COLO668 (cell line): Measurements from ENCODE around the gene TCF12.

ENCODE experiments used
- DNase-seq: peaks from one replicate; lab custom pipeline; 2025; ENCODE audit not compliant: unreplicated experiment; lab: John Stamatoyannopoulos, UW

Gene TCF12

GRCh38 chr15:57205027-57205855, 286.8 kb downstream of the TCF12 start:
- no peak for DNase-seq

- DNase-seq, result peak; percentile 53
Observed at GRCh38 chr15:57205996-57206395, 287.6 kb downstream of the TCF12 start.

- no peak for DNase-seq
Observed at GRCh38 chr15:57213862-57214261, 295.4 kb downstream of the TCF12 start.

GRCh38 chr15:57215326-57215725, 296.9 kb downstream of the TCF12 start:
- DNase-seq, result no peak

- DNase-seq, result no peak
Observed at GRCh38 chr15:57215881-57216280, 297.4 kb downstream of the TCF12 start.

- DNase-seq, result no peak
Observed at GRCh38 chr15:57216288-57216687, 297.8 kb downstream of the TCF12 start.

- DNase-seq, result no peak
Observed at GRCh38 chr15:57217778-57218598, 299.5 kb downstream of the TCF12 start.

GRCh38 chr15:57218826-57219576, 300.6 kb downstream of the TCF12 start:
- DNase-seq, result peak; percentile 74

GRCh38 chr15:57220205-57220604, 301.8 kb downstream of the TCF12 start:
- no peak for DNase-seq

- no peak for DNase-seq
Observed at GRCh38 chr15:57221134-57221533, 302.7 kb downstream of the TCF12 start.

GRCh38 chr15:57223345-57223744, 304.9 kb downstream of the TCF12 start:
- DNase-seq, result no peak

GRCh38 chr15:57223887-57224286, 305.4 kb downstream of the TCF12 start:
- DNase-seq, result no peak

GRCh38 chr15:57224664-57225063, 306.2 kb downstream of the TCF12 start:
- DNase-seq, result no peak

GRCh38 chr15:57227166-57227565, 308.7 kb downstream of the TCF12 start:
- DNase-seq, result no peak

GRCh38 chr15:57227899-57228298, 309.5 kb downstream of the TCF12 start:
- DNase-seq, result no peak

GRCh38 chr15:57228395-57228794, 310.0 kb downstream of the TCF12 start:
- DNase-seq, result no peak

GRCh38 chr15:57229051-57229450, 310.6 kb downstream of the TCF12 start:
- no peak for DNase-seq

- no peak for DNase-seq
Observed at GRCh38 chr15:57231559-57231958, 313.1 kb downstream of the TCF12 start.

GRCh38 chr15:57234156-57234555, 315.7 kb downstream of the TCF12 start:
- no peak for DNase-seq

- DNase-seq, result no peak
Observed at GRCh38 chr15:57235186-57235585, 316.7 kb downstream of the TCF12 start.

GRCh38 chr15:57235873-57236272, 317.4 kb downstream of the TCF12 start:
- DNase-seq, result no peak
